CD4-positive, alpha-beta T cell treated with Interleukin-15 for 1 hour (primary cell): ENCODE data around the gene ZBP1.

Experiments
- DNase-seq: peaks from one replicate; pipeline ENCODE4 v3.0.0-alpha.2; 2020

The ZBP1 gene

DNA sequence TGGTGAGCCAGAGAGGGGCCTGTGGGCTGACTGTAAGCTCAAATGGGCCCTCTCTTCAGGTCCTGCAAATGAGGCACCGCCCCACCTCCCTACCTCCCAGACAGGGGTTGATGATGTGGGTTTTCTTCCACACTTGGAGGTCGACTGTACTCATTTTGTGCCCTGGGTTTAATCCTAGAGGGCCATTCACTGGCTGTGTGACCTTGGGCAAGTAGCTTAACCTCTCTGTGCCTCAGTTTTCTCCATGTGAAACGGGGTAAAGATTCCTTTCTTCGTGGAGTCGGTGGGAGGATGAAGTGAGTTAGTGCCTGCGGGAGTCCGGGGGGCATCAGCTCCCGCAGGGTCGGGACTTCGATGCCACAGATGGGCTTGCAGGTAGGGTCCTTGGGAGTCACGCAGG lies 23.9 kb downstream of the ZBP1 start:
- no peak for DNase-seq

DNA sequence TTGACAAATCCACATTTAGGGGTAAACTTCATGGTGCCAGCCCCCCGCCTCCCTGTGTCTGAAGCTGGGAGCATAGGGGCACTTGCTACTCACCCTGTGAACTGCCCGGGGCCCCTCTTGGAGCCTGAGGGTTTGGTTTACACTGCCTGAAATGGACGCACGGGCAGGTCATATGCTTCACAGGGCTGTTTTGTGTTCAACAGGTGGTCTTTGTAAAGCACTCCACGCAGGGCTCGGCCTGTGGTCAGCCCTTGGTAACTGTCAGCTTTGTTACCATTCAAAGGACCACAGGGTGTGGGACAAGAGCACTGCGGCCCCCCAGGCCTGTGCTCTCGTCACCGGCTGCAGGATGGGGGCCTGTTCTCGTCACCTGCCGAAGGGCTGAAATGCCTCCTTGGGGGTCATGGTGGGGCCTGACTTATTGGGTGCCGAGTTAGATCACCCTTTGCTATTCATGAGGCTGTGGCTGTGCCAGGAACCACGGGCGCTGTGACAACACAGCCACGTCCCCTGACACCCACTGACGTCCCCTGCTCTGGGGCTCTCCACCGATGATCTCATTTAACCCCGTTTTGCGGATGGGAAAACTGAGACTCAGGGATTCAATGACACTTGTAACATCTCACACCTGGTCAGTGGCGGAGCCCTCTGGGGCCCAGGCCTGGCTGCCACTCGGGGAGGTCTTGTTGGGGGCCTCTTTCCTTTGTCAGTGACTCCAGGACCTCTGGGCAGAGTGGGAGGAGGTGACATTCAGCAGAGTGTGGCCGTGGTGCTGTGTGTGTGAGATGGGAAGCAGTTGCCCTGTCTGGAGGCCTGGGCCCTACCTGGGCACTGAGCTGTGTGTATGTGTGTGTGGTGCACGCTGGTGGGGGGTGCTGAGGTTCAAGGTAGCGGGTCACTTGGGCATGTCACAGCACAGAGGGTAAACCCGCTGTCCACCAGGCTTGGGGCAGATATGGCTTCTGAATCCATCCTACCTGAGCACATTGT lies 24.9 kb downstream of the ZBP1 start:
- no peak for DNase-seq

GRCh38 chr20:57594092-57594951 lies 25.9 kb downstream of the ZBP1 start:
- DNase-seq = no peak

- no peak for DNase-seq
Observed at GRCh38 chr20:57593134-57593886, 26.9 kb downstream of the ZBP1 start.

DNA sequence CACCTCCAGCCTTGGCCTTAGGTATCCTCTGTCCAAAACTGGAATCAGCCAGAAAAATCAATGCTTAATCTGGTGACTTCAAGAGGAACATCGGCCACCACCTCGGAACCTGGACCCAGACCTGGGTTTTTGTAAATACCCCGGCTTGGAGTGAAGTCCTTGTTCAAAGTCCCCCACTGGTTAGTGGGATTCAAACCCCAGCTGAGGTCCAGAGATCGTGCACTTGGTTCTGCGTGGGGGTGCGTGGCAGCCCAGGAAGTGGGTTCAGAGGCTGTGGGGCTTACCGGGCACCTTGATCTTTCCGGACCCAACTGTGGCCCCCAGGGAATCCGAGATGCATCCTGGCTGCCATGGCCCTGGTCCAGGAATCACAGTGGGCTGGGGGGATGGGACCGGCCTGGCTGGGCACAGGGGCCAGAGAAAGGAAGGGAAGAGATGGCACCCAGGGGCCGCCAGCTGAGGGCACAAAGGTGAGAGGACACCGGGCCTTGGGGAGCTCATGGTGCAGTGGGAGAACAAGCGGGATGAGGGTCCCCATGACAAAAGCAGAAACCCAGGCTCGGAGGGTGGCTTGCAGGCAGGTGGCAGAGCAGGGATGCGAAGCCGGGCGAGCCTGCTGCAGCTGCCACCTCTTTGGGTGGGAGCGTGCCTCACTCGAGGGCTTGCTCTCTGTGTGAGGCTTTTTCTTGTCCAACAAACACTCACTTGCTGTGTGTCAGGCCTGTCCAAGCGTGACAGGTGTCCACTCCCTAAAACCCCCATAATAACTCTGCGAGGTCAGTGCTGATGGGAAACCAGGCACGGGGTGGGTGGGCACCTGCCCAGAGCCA lies 27.7 kb downstream of the ZBP1 start:
- no peak for DNase-seq

DNA sequence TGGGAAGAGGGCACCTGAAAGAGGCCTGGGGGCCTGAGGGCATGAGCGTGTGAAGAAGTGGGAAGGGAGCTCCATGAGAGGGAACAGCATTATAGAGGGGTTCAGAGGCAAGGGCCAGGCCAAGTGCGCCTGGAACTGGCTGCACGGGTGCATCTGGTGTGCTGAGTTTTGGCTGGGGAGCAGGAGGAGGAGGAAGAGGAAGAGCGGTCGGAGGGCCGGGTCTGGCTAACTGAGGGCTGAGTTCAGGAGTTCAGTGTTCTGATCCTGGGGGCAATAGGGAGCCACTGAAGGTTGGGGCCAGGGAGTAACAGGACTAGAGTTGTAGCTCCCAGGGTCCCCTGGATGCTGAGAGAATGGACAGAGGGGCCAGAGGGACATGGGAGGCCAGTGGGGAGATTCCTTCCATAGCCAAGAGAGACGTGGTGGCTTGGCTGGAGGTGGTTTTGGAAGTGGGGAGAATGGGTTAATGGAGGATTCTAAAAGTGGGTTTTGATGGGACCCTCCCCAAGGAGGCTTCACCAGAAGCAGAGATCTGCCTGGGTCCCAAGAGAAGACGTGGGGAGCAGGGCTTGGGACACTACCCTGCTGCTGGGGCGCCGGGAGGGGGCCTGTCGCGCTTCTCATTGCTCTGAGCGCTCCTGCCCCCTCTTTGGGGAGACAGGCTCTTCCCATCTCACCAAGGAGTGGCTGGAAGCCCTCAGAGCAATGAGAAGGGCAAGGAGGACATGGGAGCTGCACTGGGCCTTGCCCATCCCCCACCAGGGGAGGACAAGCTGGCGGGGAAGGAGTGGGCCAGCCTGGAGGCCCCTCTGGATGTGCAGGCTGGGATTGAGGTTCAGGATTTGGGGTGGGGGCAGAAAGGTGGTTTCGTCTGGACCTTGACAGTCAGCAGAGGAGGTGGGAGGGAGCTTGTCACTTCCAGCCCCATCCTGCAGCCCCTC lies 28.7 kb downstream of the ZBP1 start:
- DNase-seq = no peak

DNA sequence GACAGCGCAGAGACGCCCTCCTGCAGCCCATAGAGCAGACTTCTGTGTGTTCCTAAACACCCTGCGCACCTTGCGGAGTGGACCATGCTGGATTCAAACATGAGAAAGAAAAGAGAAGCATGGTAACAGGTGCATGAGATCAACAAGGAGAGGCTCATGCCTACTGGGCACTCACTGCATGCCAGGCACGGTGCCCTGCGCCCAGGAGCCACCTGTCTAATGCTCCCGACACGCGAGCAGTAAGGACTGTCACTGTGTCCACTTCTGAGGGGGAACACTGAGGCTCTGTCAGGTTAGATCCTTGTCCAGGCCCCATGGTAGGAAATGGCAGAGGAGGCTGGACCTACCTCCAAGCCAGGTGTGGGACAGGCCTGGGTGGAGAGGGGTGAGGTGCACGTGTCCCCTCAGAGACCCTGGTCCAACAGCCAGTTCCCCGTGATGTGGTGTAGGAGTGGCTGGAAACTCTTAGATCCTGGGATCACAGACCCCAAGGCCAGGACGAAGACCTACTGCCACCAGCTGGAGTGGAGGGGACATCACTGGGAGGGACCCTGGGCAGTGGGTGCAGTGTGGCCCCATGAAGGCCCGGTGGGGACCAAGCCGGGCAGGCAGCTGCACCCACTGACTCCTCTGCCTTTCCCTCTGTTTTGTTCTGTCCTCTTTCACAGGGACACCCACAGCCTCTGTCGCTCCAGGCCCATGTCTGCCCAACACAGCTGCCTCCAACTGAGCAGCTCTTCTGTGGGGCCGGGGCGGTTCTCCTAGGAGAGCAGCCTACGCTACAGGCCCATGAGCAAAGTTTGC lies 29.5 kb downstream of the ZBP1 start:
- DNase-seq = no peak

DNA sequence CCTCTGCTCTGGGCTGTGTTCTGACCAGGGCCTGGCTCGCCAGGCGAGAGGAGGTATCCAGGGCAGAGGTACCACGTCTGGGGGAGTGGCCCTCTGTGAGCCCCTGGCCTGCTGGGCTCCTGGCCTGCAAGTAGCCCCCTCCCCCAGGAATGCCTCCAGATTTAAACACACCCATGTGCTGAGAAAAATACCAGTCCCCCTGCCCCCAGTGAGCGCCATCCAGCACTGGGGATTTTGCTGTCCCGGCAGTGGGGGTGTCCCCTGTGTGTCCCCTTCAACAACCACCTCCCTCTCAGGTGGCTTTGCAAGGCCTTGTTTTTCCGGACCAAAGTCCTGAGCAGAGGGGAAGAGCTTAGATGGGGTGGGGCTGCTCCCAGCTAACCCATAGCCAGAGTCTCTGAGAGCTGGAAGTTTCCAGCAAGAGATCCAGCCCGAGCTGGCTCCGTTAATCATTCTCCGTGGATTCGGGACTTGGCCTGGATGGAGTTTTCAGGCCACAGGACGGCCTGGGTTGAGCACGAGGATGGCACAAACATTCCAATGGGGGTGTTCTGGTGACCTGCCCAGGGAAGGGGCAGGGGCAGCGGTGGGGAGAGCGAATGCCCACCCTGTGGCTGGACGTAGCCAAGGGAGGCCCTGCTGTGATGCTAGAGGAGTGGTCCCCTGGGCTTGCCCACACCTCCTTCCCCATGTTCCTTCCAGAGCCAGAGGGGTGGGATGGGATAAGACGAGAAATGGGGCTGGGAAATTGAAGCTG lies 30.3 kb downstream of the ZBP1 start:
- DNase-seq = no peak

DNA sequence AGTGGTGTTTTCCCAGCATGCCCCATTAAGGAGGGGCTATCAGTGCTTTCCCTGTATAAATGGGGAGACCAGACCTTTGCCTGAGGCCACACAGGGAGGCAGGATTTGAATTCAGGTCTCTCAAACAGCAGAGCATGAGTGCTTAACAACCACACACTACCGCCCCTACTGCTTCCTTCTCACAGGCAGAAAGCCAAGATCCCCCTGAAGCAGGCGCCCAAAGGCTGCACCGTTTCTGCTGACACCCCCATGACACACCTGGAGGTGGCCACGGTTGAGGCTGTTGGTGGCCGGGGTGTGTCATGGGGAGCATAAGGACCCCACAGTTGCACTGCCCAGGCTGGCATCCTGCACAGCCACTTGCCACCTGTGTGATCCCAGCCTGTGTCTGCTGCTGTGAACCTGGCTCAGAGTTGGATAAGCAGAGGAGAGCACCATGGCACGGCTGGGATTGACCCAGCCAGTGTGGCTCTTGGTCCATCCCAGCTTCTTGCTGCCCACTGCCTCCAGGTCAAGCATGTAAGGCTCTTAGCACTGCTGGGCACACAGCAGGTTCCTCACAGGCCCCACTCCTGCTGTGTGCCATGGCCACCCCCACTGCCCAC lies 31.0 kb downstream of the ZBP1 start:
- DNase-seq = no peak

DNA sequence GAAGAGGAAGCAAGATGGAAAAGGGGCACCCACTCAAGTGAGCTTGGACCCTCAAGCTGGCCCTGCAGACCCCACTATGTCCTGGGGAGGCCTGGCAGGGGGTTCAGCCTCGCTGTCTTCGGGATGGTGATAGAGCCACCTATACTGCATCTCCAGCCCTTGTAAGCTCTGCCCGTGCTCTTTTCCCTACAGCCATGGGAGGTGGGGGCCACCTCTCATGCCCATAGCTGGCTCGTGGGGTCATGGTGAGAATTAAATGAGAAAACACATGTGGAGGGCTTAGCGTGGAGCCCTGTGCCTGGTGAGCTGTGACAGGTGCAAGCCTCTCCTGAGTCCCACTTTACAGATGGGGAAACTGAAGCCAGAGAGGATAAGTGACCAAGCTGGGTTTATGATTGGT lies 31.6 kb downstream of the ZBP1 start:
- DNase-seq = no peak

- DNase-seq = no peak
Observed at GRCh38 chr20:57587989-57588377, 32.2 kb downstream of the ZBP1 start.

- DNase-seq = no peak
Observed at GRCh38 chr20:57587278-57587988, 32.8 kb downstream of the ZBP1 start.

DNA sequence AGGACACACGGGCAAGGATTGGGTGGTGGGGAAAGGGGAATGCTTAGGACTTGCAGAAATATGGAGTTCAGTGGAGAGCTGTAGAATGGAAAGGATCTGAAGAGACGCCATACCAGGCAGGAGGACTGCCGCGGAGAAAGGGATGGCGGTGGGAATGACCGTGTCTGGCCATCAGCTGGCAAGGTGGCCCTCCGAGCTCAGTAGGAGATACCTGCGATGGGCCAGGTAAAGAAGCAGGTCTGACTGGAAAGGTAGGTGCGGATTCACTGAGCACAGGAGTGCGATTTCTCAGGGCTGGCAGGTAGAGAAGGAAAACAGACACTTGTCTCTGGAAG lies 33.3 kb downstream of the ZBP1 start:
- DNase-seq = no peak

GRCh38 chr20:57586370-57586793 lies 33.8 kb downstream of the ZBP1 start:
- DNase-seq = no peak

DNA sequence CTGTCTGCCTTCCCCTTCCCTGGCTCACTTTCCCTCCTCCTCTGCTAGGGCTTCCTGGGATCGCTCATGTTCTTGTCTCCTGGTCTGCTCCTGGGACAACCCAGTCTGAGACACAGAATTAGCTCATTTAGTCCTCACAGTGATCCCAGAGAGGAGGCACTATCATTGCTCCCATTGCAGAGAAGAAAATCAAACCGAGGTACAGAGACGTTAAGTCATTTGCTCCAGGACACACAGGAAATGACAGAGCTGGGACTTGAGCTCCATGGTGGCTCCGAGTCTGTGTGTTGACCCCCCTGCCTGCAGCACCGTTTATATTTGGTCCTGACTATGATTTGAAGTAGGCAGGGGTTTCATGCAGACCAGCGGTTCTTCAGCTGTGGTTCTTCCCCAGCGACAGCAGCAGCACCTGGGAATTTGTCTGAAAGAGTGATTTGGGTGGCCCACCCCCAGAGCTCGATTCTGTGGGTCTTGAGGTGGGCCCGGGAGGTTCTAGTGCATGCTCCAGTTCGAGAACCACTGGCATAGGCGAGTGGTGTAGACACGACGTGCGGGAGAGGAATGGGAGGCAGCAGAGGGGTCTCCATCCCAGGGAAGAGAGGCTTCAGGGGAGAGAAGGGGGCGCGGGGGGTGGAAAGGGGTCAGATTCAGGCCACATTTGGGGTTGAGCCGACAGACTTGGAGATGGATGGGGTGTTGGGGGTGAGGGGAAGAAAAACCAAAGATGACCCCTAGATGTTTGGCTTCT lies 34.6 kb downstream of the ZBP1 start:
- no peak for DNase-seq

GRCh38 chr20:57584768-57585461 lies 35.3 kb downstream of the ZBP1 start:
- DNase-seq = no peak
